ENCODE data around the gene RASGRF2. TPM values are rescaled to one million over a fixed set of nuclear protein-coding genes. Genes with fewer than 3 reads are reported as not detected.
"Not testable (repeated sequence)": the region's sequence is repeated elsewhere in the genome, so short reads cannot be mapped to it uniquely, and the experiment has no call there.

Gene RASGRF2
- total RNA-seq, 4 donors from 2014 or later = 13.0 to 45.9 (median 20.0) TPM

DNA sequence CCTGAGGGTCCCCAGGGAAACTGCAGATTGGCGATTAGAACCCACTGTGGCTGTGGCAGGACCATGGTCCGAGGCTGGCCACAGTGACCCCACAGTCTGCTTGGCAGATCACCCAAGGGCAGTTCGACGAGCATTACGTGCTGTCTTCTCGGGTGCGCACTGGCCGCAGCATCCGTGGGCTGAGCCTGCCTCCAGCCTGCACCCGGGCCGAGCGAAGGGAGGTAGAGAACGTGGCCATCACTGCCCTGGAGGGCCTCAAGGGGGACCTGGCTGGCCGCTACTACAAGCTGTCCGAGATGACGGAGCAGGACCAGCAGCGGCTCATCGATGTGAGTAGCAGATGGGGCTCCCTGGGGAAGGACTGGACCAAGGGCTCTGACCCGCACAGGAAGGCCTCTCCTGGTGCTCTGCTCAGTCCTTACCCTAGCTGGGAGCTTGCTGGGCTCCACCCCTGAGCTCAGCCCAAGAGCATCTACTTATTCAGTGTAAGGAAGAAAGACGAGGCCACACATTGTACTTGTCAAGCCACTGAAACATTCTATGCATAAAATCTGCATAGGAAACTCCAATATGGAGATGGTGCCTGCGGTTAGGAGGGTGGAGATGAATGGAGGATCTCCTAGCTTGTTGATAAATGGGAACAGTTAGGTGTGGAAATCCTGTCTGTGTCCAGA is 294.9 kb downstream of the RASGRF2 start:
- DNase-seq (ENCODE audit: low spot score) (no peak), ATAC-seq (ENCODE audit: low FRiP score) (no peak)
- TF ChIP-seq, protein P1, sequence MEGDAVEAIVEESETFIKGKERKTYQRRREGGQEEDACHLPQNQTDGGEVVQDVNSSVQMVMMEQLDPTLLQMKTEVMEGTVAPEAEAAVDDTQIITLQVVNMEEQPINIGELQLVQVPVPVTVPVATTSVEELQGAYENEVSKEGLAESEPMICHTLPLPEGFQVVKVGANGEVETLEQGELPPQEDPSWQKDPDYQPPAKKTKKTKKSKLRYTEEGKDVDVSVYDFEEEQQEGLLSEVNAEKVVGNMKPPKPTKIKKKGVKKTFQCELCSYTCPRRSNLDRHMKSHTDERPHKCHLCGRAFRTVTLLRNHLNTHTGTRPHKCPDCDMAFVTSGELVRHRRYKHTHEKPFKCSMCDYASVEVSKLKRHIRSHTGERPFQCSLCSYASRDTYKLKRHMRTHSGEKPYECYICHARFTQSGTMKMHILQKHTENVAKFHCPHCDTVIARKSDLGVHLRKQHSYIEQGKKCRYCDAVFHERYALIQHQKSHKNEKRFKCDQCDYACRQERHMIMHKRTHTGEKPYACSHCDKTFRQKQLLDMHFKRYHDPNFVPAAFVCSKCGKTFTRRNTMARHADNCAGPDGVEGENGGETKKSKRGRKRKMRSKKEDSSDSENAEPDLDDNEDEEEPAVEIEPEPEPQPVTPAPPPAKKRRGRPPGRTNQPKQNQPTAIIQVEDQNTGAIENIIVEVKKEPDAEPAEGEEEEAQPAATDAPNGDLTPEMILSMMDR (IDR thresholded peaks at IDR 0.05) = no peak

DNA sequence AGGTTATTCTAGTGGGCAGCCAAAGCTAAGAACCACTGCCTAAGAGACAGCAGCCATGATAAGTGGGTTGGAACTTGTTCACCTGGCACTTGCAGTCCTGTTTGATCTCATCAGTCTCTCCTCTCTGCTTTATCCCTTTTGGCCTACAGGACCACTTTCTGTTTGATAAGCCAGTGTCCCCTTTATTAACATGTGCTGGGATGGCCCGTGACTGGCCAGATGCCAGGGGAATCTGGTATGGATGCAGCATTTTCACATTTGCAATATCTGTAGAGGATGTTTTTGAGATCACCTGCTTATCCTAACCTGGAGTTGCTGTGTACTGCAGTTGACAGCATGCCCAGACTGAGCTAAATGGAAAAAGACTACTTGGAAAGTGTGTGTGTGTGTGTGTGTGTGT is 296.6 kb downstream of the RASGRF2 start:
- DNase-seq (ENCODE audit: low spot score) (no peak), ATAC-seq (ENCODE audit: low FRiP score) (no peak)
- TF ChIP-seq, protein P1 (IDR thresholded peaks at IDR 0.05) = no peak

DNA sequence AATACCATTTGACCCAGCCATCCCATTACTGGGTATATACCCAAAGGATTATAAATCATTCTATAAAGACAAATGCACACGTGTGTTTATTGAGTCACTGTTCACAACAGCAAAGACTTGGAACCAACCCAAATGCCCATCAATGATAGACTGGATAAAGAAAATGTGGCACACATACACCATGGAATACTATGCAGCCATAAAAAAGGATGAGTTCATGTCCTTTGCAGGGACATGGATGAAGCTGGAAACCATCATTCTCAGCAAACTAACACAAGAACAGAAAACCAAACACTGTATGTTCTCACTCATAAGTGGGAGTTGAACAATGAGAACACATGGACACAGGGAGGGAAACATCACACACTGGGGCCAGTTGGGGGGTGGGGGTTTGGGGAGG is 302.6 kb downstream of the RASGRF2 start:
- ATAC-seq (ENCODE audit: low FRiP score); DNase-seq (ENCODE audit: low spot score): not testable (repeated sequence)

DNA sequence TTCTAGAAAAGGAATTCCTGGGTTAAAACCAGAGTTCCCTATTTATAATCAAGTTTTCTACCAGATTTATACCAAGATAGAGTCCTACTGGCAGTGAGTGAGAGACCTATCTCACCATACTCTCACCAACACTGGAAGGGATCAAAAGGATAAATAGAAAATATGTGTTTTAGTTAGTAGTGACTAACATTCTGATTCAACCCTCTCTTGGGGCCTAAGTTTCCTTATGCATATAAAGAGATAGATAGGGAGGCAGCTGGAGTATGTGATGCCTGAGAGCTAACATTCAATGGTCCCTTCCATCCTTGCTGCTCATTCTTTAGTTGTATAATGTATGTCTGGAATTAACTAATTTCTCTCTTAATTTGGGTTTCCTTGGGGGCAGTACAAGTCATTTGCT is 304.9 kb downstream of the RASGRF2 start:
- ATAC-seq (ENCODE audit: low FRiP score) (no peak), DNase-seq (ENCODE audit: low spot score) (no peak)
- TF ChIP-seq, protein P1 (IDR thresholded peaks at IDR 0.05) = no peak

DNA sequence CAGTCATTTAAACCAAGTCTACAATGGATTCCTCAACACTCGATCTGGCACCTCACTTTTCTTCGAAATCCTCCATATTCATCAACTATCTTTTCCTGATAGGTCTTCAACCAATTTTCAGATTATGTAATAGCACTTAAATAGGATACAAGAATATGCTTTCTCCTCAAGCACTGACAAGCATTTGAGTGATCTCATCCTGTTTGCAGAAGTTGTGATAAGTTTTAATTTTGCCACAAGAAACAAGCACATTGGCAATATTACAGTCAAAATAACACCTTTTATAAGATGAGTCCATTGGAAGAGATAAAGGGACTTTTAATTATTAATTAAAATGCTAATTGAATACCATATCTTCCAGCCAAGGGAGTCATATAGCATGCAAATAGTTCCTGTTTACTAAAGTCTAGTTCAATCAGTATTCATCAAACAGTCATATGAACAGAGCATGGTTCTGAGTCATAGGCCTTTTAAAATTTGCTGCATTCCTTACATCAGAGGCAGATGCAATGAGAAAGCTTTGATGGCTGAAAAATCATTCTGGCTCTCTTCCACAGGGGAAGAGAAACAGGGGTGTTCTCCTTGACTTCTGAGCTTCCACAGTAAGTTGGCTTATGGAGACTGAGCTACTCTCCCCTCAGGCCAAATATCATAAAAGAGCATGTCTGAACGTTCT is 308.5 kb downstream of the RASGRF2 start:
- ATAC-seq (ENCODE audit: low FRiP score) = peak; percentile 91
- TF ChIP-seq, protein P1 (IDR thresholded peaks at IDR 0.05) = no peak

DNA sequence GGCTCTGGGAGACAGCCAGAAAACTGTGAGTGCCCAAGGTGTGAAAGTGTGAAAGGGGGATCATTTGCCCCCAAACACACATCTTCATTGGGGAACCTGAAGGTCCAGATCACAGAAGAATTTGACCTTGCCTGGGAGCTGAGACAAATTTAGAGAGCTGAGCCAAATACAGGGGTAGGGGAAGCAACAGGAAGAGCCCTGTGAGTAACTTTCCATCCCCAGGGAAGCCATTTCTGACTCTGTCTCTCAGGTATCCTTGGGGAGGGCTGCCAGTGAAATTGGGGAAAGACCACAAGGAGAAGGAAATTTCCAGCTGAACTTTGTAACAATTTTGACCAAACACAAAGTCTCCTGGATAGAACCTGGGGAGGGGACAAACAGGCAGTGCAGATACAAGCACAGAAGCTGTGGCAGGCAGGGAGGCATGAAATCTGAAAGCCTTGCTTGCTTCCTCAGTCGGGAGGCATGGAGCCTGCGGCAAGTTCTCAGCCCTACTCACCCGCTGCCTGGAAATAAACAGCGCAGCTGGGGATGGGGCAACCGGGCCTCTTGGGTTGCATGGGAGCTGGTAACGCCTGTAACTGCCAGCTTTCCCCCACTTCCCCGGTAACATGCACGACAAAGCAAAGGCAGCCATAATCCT is 309.7 kb downstream of the RASGRF2 start:
- TF ChIP-seq, protein P1 (IDR thresholded peaks at IDR 0.05) = no peak
- no peak for ATAC-seq (ENCODE audit: low FRiP score)
- no peak for DNase-seq (ENCODE audit: low spot score)

More for the DNA sequence above, 308.5 kb downstream of the RASGRF2 start:
- DNase-seq (ENCODE audit: low spot score) = no peak

DNA sequence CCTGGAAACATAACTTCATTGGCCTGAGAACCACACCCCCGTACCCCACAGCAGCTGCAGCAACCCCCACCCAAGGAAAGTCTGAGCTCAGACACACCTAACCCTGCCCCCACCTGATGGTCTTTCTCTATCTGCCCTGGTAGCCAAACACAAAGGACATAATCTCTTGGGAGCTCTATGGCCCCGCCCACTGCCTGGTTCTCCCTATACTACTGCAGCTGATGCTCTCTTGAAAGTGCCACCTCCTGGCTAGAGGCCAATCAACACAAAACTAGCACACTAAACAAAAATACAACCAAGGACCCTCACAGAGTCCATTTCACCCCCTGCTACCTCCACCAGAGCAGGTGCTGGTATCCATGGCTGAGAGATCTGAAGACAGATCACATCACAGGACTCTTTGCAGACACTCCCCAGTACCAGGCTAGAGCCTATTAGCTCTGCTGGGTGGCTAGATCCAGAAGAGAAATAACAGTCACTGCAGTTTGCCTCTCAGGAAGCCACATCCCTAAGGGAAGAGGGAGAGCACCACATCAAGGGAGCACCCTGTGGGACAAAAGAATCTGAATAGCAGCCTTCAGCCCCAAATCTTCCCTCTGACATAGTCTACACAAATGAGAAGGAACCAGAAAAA is 310.3 kb downstream of the RASGRF2 start:
- DNase-seq (ENCODE audit: low spot score); ATAC-seq (ENCODE audit: low FRiP score): not testable (repeated sequence)

Small RNA genes lying within 50 kb of the gene (small RNA-seq; reads per million reads assigned to genes)
- gene AC026436.1 = not detected

Measured in omental fat pad (tissue), 4 donors.